Tibial artery (tissue), 4 donors: ENCODE results near the gene KLC1.

ENCODE experiments used
- DNase-seq, 2 donors: peaks; one replicate each; pipeline ENCODE4 v3.0.0-alpha.2; 2019
- H3K27ac ChIP-seq, 2 donors: fragments of 200-600 bp; sonication (generic) in 1 of 2; 1 replicate in 1 of 2; 2 replicates in 1 of 2; pipeline ENCODE4 v1.5.1; 2018 to 2019; ENCODE audit warnings: mild to moderate bottlenecking in 1 of 2
- H3K27me3 ChIP-seq, 2 donors: fragments of 200-600 bp; sonication (generic) in 1 of 2; one replicate each; pipeline versions ENCODE4 v1.5.1 to v1.6.0; 2016 to 2019
- H3K36me3 ChIP-seq, 3 donors: fragments of 200-600 bp; sonication (generic) in 2 of 3; one replicate each; pipeline ENCODE4 v1.5.1; 2016 to 2019; ENCODE audit warnings: mild to moderate bottlenecking in 2 of 3
- H3K4me1 ChIP-seq, 4 donors: fragments of 200-600 bp; sonication (generic) in 2 of 4; 1 replicate in 3 of 4; 2 replicates in 1 of 4; pipeline ENCODE4 v1.5.1; 2016 to 2019
- H3K4me3 ChIP-seq, 2 donors: fragments of 200-600 bp; sonication (generic) in 1 of 2; 1 replicate in 1 of 2; 2 replicates in 1 of 2; pipeline ENCODE4 v1.5.1; 2018 to 2019; ENCODE audit warnings: mild to moderate bottlenecking in 2 of 2
- H3K9me3 ChIP-seq, 3 donors: fragments of 200-600 bp; sonication (generic) in 1 of 3; one replicate each; pipeline ENCODE4 v1.5.1; 2016 to 2019
- intact Hi-C: fragments of 100-400 bp; cut with DNase I; formaldehyde crosslinking; loops from one replicate; pipeline ENCODE4 v1.15.0; 2023; ENCODE audit warnings: low total_unique reads
- TF ChIP-seq, protein P1 (sequence below), 2 experiments: fragments of 200-600 bp in 1 of 2; fragments of 450-650 bp in 1 of 2; IDR thresholded peaks; one replicate each; pipeline ENCODE4 v1.5.1; 2017 to 2019; ENCODE audit warnings: antibody characterized with exemption in 2 of 2, mild to moderate bottlenecking in 1 of 2, moderate library complexity in 1 of 2

The KLC1 gene

GRCh38 chr14:103734081-103734888 is 105.3 kb downstream of the KLC1 start:
- Histone ChIP-seq H3K36me3 (peaks cover 46 to 76% (median 61%) of the 10 kb centered on the region in 3 donors), H3K4me3 (no peak overlapping the region), H3K4me1 (peaks cover 0 to 50% (median 32%) of the 10 kb centered on the region in 4 donors), H3K27me3 (no peaks in the 10 kb centered on the region), H3K9me3 (no peaks in the 10 kb centered on the region), H3K27ac (peak overlapping the region; percentile 83 to 84)
- intact Hi-C loops, result loop anchor here (10.0 kb wide), 1 partner anchor 129 kb away; no protein-coding TSS in a partner anchor
- peak; percentile 18 to 72 for DNase-seq
- TF ChIP-seq, protein P1, sequence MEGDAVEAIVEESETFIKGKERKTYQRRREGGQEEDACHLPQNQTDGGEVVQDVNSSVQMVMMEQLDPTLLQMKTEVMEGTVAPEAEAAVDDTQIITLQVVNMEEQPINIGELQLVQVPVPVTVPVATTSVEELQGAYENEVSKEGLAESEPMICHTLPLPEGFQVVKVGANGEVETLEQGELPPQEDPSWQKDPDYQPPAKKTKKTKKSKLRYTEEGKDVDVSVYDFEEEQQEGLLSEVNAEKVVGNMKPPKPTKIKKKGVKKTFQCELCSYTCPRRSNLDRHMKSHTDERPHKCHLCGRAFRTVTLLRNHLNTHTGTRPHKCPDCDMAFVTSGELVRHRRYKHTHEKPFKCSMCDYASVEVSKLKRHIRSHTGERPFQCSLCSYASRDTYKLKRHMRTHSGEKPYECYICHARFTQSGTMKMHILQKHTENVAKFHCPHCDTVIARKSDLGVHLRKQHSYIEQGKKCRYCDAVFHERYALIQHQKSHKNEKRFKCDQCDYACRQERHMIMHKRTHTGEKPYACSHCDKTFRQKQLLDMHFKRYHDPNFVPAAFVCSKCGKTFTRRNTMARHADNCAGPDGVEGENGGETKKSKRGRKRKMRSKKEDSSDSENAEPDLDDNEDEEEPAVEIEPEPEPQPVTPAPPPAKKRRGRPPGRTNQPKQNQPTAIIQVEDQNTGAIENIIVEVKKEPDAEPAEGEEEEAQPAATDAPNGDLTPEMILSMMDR (IDR thresholded peaks at IDR 0.05), result no peak

GRCh38 chr14:103735022-103735421 is 106.0 kb downstream of the KLC1 start:
- TF ChIP-seq, protein P1 (IDR thresholded peaks at IDR 0.05), result no peak
- Histone ChIP-seq H3K27ac (peak overlapping the region; percentile 83 to 84), H3K27me3 (no peaks in the 10 kb centered on the region), H3K36me3 (peaks cover 38 to 76% (median 61%) of the 10 kb centered on the region in 3 donors), H3K4me1 (peaks cover 0 to 45% (median 32%) of the 10 kb centered on the region in 4 donors), H3K4me3 (no peak overlapping the region), H3K9me3 (no peaks in the 10 kb centered on the region)
- DNase-seq, result peak; percentile 19 to 68
- intact Hi-C loops, result loop anchor here (10.0 kb wide), 1 partner anchor 130 kb away; no protein-coding TSS in a partner anchor

- intact Hi-C loops, result loop anchor here (10.0 kb wide), 1 partner anchor 131 kb away; no protein-coding TSS in a partner anchor
- Histone ChIP-seq H3K27ac (peak overlapping the region; percentile 83 to 84), H3K27me3 (no peaks in the 10 kb centered on the region), H3K4me3 (no peak overlapping the region), H3K4me1 (peaks cover 0 to 41% (median 32%) of the 10 kb centered on the region in 4 donors), H3K36me3 (peaks cover 34 to 76% (median 61%) of the 10 kb centered on the region in 3 donors), H3K9me3 (no peaks in the 10 kb centered on the region)
- peak; percentile 28 to 73 for DNase-seq
- TF ChIP-seq, protein P1 (IDR thresholded peaks at IDR 0.05), result peak in 1 of 2 experiments; percentile 22
Measured at GRCh38 chr14:103735439-103735814, 106.4 kb downstream of the KLC1 start.

DNA sequence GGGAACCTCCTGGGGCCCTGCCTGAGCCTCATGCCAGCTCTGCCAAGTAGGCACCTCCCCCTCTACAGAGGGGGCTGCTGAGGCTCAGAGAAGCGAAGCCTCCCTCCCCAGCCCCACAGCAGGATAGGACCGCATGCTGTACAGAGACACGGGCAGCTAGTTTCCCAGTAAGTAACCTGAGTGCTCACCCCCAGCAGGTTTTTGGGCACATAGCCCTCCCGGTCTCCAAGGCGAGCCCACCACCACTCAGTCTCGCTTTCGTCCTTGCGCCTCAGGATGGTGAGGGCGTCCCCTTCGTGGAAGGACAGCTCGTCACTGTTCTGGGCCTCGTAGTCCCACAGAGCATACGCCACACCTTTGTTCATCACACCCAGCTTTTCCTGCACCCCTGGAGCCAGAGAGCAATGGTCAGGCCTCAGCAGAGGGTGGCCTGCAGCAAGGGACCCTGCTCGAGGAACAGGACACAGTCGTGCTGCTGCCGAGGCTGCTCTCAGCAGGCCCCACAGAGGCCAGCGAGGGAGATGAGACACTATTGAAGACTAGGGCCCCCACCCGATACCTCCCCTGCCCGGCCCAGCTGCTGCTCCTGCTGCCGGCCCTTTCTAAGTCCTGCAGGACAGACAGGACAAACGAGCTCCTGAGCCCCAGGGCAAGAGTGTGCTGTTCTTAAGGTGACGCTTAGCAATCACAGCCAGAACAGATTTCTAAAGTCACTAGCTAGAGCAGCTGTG is 107.0 kb downstream of the KLC1 start:
- peak in 1 of 2 donors; percentile 64 for DNase-seq
- Histone ChIP-seq H3K27me3 (no peaks in the 10 kb centered on the region), H3K36me3 (peaks cover 29 to 76% (median 60%) of the 10 kb centered on the region in 3 donors), H3K4me1 (peaks cover 0 to 37% (median 32%) of the 10 kb centered on the region in 4 donors), H3K27ac (peak overlapping the region; percentile 83 to 84), H3K4me3 (no peak overlapping the region), H3K9me3 (no peaks in the 10 kb centered on the region)
- TF ChIP-seq, protein P1 (IDR thresholded peaks at IDR 0.05), result no peak
- intact Hi-C loops, result loop anchor here (10.0 kb wide), 1 partner anchor 131 kb away; no protein-coding TSS in a partner anchor

DNA sequence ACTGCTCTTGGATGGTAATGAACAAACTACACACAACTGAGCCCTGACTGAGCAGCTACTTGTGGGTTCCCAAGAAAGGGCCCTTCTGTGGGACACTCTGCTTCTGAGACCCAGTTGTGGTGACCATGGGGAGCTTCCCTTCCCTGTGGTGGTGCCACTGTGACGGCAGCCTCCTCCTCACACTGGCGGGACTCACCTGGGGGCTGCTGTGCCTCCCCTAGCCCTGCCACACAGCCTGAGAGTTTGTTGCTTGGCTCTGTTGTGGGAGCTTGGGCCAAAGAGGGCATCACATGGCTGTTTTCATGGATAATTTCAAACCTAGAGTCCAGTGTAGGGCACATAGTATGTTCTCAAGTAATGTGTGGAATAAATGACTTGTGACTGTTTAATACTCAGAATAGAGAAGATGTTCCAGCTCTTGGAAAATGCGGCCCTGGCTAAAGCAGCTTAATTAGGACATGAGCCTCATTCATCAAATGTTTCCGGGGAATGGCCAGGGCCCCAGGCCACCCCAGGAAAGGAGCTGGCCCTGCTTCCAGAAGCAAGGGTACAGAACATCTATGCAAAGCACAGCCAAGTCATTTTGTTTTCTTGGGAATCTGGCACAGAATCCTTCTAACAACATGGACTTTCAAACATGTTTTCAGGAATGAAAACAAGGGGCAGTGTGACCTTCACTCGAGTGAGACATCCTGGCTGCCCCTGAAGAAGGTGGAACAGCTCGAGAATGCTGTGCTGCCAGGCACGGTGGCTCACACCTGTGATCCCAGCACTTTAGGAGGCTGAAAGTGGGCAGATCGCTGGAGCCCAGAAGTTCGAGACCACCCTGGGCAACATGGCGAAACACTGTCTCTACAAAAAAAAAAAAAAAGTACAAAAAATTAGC is 107.8 kb downstream of the KLC1 start:
- H3K9me3 ChIP-seq, result no peaks in the 10 kb centered on the region
- H3K36me3 ChIP-seq, result peaks cover 26 to 76% (median 54%) of the 10 kb centered on the region in 3 donors
- peaks cover 0 to 37% (median 32%) of the 10 kb centered on the region in 4 donors for H3K4me1 ChIP-seq
- TF ChIP-seq, protein P1 (IDR thresholded peaks at IDR 0.05), result no peak
- intact Hi-C loops, result loop anchor here (10.0 kb wide), 1 partner anchor 132 kb away; no protein-coding TSS in a partner anchor
- no peak overlapping the region for H3K4me3 ChIP-seq
- no peaks in the 10 kb centered on the region for H3K27me3 ChIP-seq
- peak overlapping the region; percentile 83 to 84 for H3K27ac ChIP-seq
- peak; percentile 82 to 84 for DNase-seq
